RWPE2 (cell line): ENCODE results near the gene RUSF1.
"Not testable (repeated sequence)": the region's sequence is repeated elsewhere in the genome, so short reads cannot be mapped to it uniquely, and the experiment has no call there.

Experiments used
- ATAC-seq: fragments of 200-7000 bp; cut with Tn5 transposase; 3 replicates; pipeline ENCODE4 v1.9.1; 2021; ENCODE audit warnings: low read depth
- DNase-seq: peaks from one replicate; pipeline ENCODE4 v3.0.0-alpha.2; 2020; ENCODE audit warnings: low spot score
- H3K27ac ChIP-seq: fragments of 450-650 bp; 2 replicates; pipeline ENCODE4 v1.5.1; 2017; ENCODE audit warnings: mild to moderate bottlenecking; ENCODE audit not compliant: poor library complexity, severe bottlenecking
- H3K27me3 ChIP-seq: fragments of 250-450 bp; sonication (Bioruptor Pico); 2 replicates; pipeline ENCODE4 v1.5.1; 2021; ENCODE audit warnings: mild to moderate bottlenecking, moderate library complexity; ENCODE audit not compliant: insufficient read depth, poor library complexity, severe bottlenecking
- H3K36me3 ChIP-seq: fragments of 250-450 bp; sonication (Bioruptor Pico); 2 replicates; pipeline ENCODE4 v1.5.1; 2020; ENCODE audit warnings: low read depth, mild to moderate bottlenecking, moderate library complexity
- H3K4me1 ChIP-seq: fragments of 250-450 bp; sonication (Bioruptor Pico); 2 replicates; pipeline ENCODE4 v1.5.1; 2021; ENCODE audit warnings: mild to moderate bottlenecking, moderate library complexity; ENCODE audit not compliant: insufficient read depth, poor library complexity, severe bottlenecking
- H3K4me3 ChIP-seq: fragments of 250-450 bp; sonication (Bioruptor Pico); 2 replicates; pipeline ENCODE4 v1.5.1; 2021; ENCODE audit warnings: mild to moderate bottlenecking, moderate library complexity; ENCODE audit not compliant: severe bottlenecking
- H3K9me3 ChIP-seq: fragments of 250-450 bp; sonication (Bioruptor Pico); 2 replicates; pipeline ENCODE4 v1.5.1; 2021; ENCODE audit warnings: mild to moderate bottlenecking, moderate library complexity; ENCODE audit not compliant: severe bottlenecking
- CTCF ChIP-seq: fragments of 450-650 bp; IDR thresholded peaks from one replicate; pipeline ENCODE4 v1.5.1; 2017; ENCODE audit warnings: mild to moderate bottlenecking, moderate library complexity; ENCODE audit not compliant: poor library complexity, severe bottlenecking

Gene RUSF1

GRCh38 chr16:31484491-31485171 lies 23.6 kb downstream of the RUSF1 start:
- no peaks in the 10 kb centered on the region for H3K27me3 ChIP-seq
- TF ChIP-seq CTCF = no peak
- H3K4me3 ChIP-seq = no peak overlapping the region
- H3K4me1 ChIP-seq = no peaks in the 10 kb centered on the region
- no peaks in the 10 kb centered on the region for H3K9me3 ChIP-seq
- DNase-seq = no peak
- no peak for ATAC-seq
- no peaks in the 10 kb centered on the region for H3K36me3 ChIP-seq
- no peak overlapping the region for H3K27ac ChIP-seq

GRCh38 chr16:31484048-31484447 lies 24.1 kb downstream of the RUSF1 start:
- not testable (repeated sequence) for H3K9me3 ChIP-seq, H3K4me3 ChIP-seq, H3K4me1 ChIP-seq, DNase-seq, H3K27ac ChIP-seq, H3K27me3 ChIP-seq, ATAC-seq, H3K36me3 ChIP-seq

GRCh38 chr16:31483081-31483480 lies 25.1 kb downstream of the RUSF1 start, which contains the start of gene SLC5A2:
TSS of gene SLC5A2 (plus strand) at chr16:31483123. CDS start at chr16:31483137, 14 bp downstream.
- no peak within 1 kb of the TSS for H3K4me3 ChIP-seq
- H3K27ac ChIP-seq = no peak within 1 kb of the TSS
- DNase-seq = no peak
- peaks cover 2% of the 10 kb centered on the region for H3K36me3 ChIP-seq
- ATAC-seq = no peak
- no peak for TF ChIP-seq CTCF
- H3K4me1 ChIP-seq = no peaks in the 10 kb centered on the region
- H3K9me3 ChIP-seq = no peaks in the 10 kb centered on the region
- H3K27me3 ChIP-seq = no peaks in the 10 kb centered on the region

GRCh38 chr16:31480851-31481536 lies 27.2 kb downstream of the RUSF1 start:
- Histone ChIP-seq H3K36me3 (peaks cover 17% of the 10 kb centered on the region), H3K27ac (no peak overlapping the region), H3K4me3 (no peak overlapping the region), H3K4me1 (no peaks in the 10 kb centered on the region), H3K27me3 (no peaks in the 10 kb centered on the region), H3K9me3 (no peaks in the 10 kb centered on the region)
- TF ChIP-seq CTCF = no peak
- ATAC-seq (peak; percentile 3; the same call in 1 of the 3 replicates), DNase-seq (no peak)

- no peak overlapping the region for H3K4me3 ChIP-seq
- H3K27me3 ChIP-seq = no peaks in the 10 kb centered on the region
These were observed 28.4 kb downstream of the RUSF1 start for GRCh38 chr16:31479751-31480150.

More at GRCh38 chr16:31479751-31480150, 28.4 kb downstream of the RUSF1 start:
- ATAC-seq = no peak
- TF ChIP-seq CTCF = no peak
- Histone ChIP-seq H3K36me3 (peaks cover 30% of the 10 kb centered on the region), H3K27ac (no peak overlapping the region), H3K9me3 (no peaks in the 10 kb centered on the region), H3K4me1 (no peaks in the 10 kb centered on the region)
- no peak for DNase-seq
